ENCODE data around the gene BICRA.

The BICRA gene

DNA sequence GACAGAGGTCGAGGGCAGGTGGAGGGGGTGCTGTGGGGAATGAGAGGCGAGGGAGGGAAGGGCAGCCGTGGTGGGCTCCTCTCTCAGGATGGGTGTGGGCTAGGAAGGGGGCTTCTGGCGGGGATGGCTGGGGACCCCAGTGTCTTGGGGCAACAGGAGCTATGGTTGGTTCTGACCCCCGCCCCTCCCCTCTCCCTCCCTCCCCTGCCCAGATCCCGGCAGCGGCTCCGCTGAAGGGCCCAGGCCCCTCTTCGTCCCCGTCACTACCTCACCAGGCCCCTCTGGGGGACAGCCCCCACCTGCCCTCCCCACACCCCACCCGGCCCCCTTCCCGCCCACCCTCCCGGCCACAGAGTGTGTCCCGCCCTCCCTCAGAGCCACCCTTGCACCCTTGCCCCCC lies 85.0 kb downstream of the BICRA start:
- Histone ChIP-seq H4K20me1 (ENCODE audit: insufficient read depth, low read length) (no peaks in the 10 kb centered on the region), H3K9me2 (ENCODE audit: low read depth, low read length) (no peaks in the 10 kb centered on the region), H3K27me3 (ENCODE audit: insufficient read depth, low read length) (no peaks in the 10 kb centered on the region), H3K36me3 (ENCODE audit: insufficient read depth, low read length) (no peaks in the 10 kb centered on the region), H3K4me1 (ENCODE audit: insufficient read depth, low read length, severe bottlenecking) (peaks cover 13% of the 10 kb centered on the region), H3K9ac (ENCODE audit: low read length) (no peak overlapping the region), H2AFZ (ENCODE audit: low read length) (no peak overlapping the region), H3F3A (ENCODE audit: insufficient read depth, low read length) (no peaks in the 10 kb centered on the region), H3K4me3 (ENCODE audit: low read depth, low read length, poor library complexity, severe bottlenecking) (no peak overlapping the region), H3K9me3 (ENCODE audit: low read length) (no peaks in the 10 kb centered on the region), H3K4me2 (ENCODE audit: low read length) (no peak overlapping the region), H3K27ac (ENCODE audit: low read depth, low read length, poor library complexity, severe bottlenecking) (no peak overlapping the region), H3K79me2 (ENCODE audit: insufficient read depth, low read length) (no peaks in the 10 kb centered on the region)
- TF ChIP-seq, protein P1, sequence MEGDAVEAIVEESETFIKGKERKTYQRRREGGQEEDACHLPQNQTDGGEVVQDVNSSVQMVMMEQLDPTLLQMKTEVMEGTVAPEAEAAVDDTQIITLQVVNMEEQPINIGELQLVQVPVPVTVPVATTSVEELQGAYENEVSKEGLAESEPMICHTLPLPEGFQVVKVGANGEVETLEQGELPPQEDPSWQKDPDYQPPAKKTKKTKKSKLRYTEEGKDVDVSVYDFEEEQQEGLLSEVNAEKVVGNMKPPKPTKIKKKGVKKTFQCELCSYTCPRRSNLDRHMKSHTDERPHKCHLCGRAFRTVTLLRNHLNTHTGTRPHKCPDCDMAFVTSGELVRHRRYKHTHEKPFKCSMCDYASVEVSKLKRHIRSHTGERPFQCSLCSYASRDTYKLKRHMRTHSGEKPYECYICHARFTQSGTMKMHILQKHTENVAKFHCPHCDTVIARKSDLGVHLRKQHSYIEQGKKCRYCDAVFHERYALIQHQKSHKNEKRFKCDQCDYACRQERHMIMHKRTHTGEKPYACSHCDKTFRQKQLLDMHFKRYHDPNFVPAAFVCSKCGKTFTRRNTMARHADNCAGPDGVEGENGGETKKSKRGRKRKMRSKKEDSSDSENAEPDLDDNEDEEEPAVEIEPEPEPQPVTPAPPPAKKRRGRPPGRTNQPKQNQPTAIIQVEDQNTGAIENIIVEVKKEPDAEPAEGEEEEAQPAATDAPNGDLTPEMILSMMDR (IDR thresholded peaks at IDR 0.05; ENCODE audit: low read length) = no peak
- TF ChIP-seq EZH2 (IDR thresholded peaks at IDR 0.05; ENCODE audit: borderline replicate concordance, low read length) = no peak

DNA sequence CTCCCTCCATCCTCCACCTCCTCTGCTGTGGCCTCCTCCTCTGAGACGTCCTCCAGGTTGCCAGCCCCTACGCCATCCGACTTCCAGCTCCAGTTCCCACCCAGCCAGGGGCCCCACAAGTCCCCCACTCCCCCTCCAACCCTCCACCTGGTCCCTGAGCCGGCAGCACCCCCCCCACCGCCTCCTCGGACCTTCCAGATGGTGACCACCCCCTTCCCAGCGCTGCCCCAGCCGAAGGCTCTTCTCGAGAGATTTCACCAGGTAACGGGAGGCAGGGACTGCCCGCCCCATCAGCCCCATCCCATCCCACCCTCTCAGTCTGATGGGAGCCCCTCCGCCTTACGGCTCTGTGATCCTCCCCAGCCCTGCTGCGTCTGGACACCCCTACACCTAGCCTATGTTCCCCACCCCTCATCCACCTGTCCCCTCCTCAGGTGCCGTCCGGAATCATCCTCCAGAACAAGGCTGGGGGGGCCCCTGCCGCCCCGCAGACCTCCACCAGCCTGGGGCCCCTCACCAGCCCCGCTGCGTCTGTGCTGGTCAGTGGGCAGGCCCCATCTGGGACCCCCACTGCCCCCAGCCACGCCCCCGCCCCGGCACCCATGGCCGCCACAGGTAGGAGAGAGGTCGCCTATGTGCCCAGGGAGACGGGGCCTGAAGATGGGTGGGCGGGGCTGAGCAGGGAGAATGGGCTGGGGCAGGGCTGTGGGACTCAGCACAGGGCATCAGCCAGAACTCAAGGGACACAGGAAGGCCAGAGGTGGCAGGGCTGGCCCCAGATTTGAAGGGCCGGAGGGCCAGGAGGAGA lies 85.7 kb downstream of the BICRA start:
- H3K4me2 ChIP-seq (ENCODE audit: low read length) = no peak overlapping the region
- no peak overlapping the region for H3K9ac ChIP-seq (ENCODE audit: low read length)
- no peaks in the 10 kb centered on the region for H3K27me3 ChIP-seq (ENCODE audit: insufficient read depth, low read length)
- no peaks in the 10 kb centered on the region for H3K9me2 ChIP-seq (ENCODE audit: low read depth, low read length)
- no peaks in the 10 kb centered on the region for H3F3A ChIP-seq (ENCODE audit: insufficient read depth, low read length)
- no peak overlapping the region for H3K4me3 ChIP-seq (ENCODE audit: low read depth, low read length, poor library complexity, severe bottlenecking)
- H3K9me3 ChIP-seq (ENCODE audit: low read length) = no peaks in the 10 kb centered on the region
- H3K79me2 ChIP-seq (ENCODE audit: insufficient read depth, low read length) = no peaks in the 10 kb centered on the region
- H3K4me1 ChIP-seq (ENCODE audit: insufficient read depth, low read length, severe bottlenecking) = peaks cover 17% of the 10 kb centered on the region
- no peaks in the 10 kb centered on the region for H4K20me1 ChIP-seq (ENCODE audit: insufficient read depth, low read length)
- no peak overlapping the region for H3K27ac ChIP-seq (ENCODE audit: low read depth, low read length, poor library complexity, severe bottlenecking)
- peaks cover 2% of the 10 kb centered on the region; the same call in 1 of the 2 replicates for H3K36me3 ChIP-seq (ENCODE audit: insufficient read depth, low read length)
- H2AFZ ChIP-seq (ENCODE audit: low read length) = no peak overlapping the region
- TF ChIP-seq, protein P1 (IDR thresholded peaks at IDR 0.05; ENCODE audit: low read length) = no peak
- no peak for TF ChIP-seq EZH2 (IDR thresholded peaks at IDR 0.05; ENCODE audit: borderline replicate concordance, low read length)

DNA sequence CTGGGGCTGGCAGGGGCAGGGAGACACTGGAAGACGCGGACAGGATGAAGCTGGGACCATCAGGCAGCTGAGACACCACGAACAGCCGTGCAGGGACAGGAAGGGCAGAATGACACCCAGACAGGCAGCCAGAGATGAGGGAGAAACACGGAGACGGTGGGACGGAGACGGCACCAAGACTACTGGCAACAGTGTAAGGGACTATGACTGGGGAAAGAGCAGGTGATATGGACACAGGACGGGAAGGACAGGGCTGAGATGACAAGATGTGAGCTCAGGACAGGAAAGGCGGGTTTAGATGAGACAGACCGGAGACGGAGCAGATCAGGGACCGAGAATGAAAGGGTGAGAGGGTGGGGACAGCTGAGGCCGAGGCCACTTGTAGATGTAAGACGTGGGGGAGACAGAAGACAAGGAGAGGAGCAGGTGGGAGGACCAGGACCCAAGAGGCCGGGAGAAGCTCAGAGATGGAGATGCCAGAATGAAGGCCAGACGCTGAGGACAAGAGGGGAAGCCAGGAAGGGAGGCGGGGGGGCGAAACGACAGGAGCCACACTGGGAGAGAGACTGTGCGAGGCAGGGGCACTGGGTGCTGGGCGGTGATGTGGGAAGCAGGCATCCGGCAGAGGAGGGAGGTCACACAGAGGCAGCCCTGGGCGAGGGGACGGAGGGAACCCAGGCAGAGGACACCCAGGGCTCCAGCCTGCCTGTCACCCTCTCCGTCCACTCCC lies 86.8 kb downstream of the BICRA start:
- peaks cover 12% of the 10 kb centered on the region; the same call in 1 of the 2 replicates for H3K36me3 ChIP-seq (ENCODE audit: insufficient read depth, low read length)
- H3K27ac ChIP-seq (ENCODE audit: low read depth, low read length, poor library complexity, severe bottlenecking) = no peak overlapping the region
- H2AFZ ChIP-seq (ENCODE audit: low read length) = no peak overlapping the region
- no peaks in the 10 kb centered on the region for H3K27me3 ChIP-seq (ENCODE audit: insufficient read depth, low read length)
- peaks cover 17% of the 10 kb centered on the region for H3K4me1 ChIP-seq (ENCODE audit: insufficient read depth, low read length, severe bottlenecking)
- H3F3A ChIP-seq (ENCODE audit: insufficient read depth, low read length) = no peaks in the 10 kb centered on the region
- H3K9me2 ChIP-seq (ENCODE audit: low read depth, low read length) = no peaks in the 10 kb centered on the region
- no peak for TF ChIP-seq EZH2 (IDR thresholded peaks at IDR 0.05; ENCODE audit: borderline replicate concordance, low read length)
- TF ChIP-seq, protein P1 (IDR thresholded peaks at IDR 0.05; ENCODE audit: low read length) = no peak
- no peaks in the 10 kb centered on the region for H3K79me2 ChIP-seq (ENCODE audit: insufficient read depth, low read length)
- no peak overlapping the region for H3K4me2 ChIP-seq (ENCODE audit: low read length)
- no peaks in the 10 kb centered on the region for H3K9me3 ChIP-seq (ENCODE audit: low read length)
- no peak overlapping the region for H3K4me3 ChIP-seq (ENCODE audit: low read depth, low read length, poor library complexity, severe bottlenecking)
- H3K9ac ChIP-seq (ENCODE audit: low read length) = no peak overlapping the region
- H4K20me1 ChIP-seq (ENCODE audit: insufficient read depth, low read length) = no peaks in the 10 kb centered on the region
